AG09309 (cell line): ENCODE measurements around the gene LMAN2.
"Not testable (repeated sequence)": the region's sequence is repeated elsewhere in the genome, so short reads cannot be mapped to it uniquely, and the experiment has no call there.

Experiments
- DNase-seq: peaks from one replicate; pipeline ENCODE4 v3.0.0-alpha.2; 2010; ENCODE audit warnings: low read depth
- H3K4me3 ChIP-seq: 2 replicates; pipeline ENCODE4 v1.5.1; 2011; ENCODE audit warnings: mild to moderate bottlenecking, low read depth, low read length, moderate library complexity; ENCODE audit not compliant: control insufficient read depth
- CTCF ChIP-seq: IDR thresholded peaks from 2 replicates; pipeline ENCODE4 v1.5.1; 2011; ENCODE audit warnings: mild to moderate bottlenecking, low read depth, low read length, inconsistent platforms; ENCODE audit not compliant: insufficient read depth, control insufficient read depth; ENCODE audit errors: missing control alignments

LMAN2 gene

GRCh38 chr5:177363565-177363964 lies 12.1 kb upstream of the LMAN2 start:
- no peak for DNase-seq
- no peak for TF ChIP-seq CTCF
- H3K4me3 ChIP-seq: peak overlapping the region; percentile 10

GRCh38 chr5:177362610-177363507 lies 11.4 kb upstream of the LMAN2 start:
- no peak for TF ChIP-seq CTCF
- peak overlapping the region; percentile 40 for H3K4me3 ChIP-seq
- no peak for DNase-seq

- no peak overlapping the region for H3K4me3 ChIP-seq
- no peak for TF ChIP-seq CTCF
- no peak for DNase-seq
These were observed 10.8 kb upstream of the LMAN2 start for GRCh38 chr5:177362292-177362609.

- no peak for DNase-seq
- no peak for TF ChIP-seq CTCF
- no peak overlapping the region for H3K4me3 ChIP-seq
These were observed 10.2 kb upstream of the LMAN2 start for GRCh38 chr5:177361418-177362291.

GRCh38 chr5:177360740-177361139 lies 9.3 kb upstream of the LMAN2 start:
- H3K4me3 ChIP-seq, DNase-seq: not testable (repeated sequence)

- H3K4me3 ChIP-seq: no peak overlapping the region
- no peak for DNase-seq
- TF ChIP-seq CTCF: no peak
These were observed 8.4 kb upstream of the LMAN2 start for GRCh38 chr5:177359860-177360259.

GRCh38 chr5:177359451-177359851 lies 8.0 kb upstream of the LMAN2 start:
- no peak for DNase-seq
- no peak for TF ChIP-seq CTCF
- H3K4me3 ChIP-seq: no peak overlapping the region
